ENCODE measurements around the gene E2F6.

- TF ChIP-seq CTCF (IDR thresholded peaks at IDR 0.05; ENCODE audit: poor library complexity, severe bottlenecking) (no peak), RAD21 (conservative IDR thresholded peaks at IDR 0.05) (no peak)
Observed at GRCh38 chr2:11407413-11407812, 58.5 kb downstream of the E2F6 start.

Measured in neural cell (in vitro differentiated cells).